Hematopoietic multipotent progenitor cell treated with erythropoietin and hydrocortisone succinate and interleukin-3 and kit ligand, for 17 days (in vitro differentiated cells): Measurements from ENCODE around the gene ZNF786.
"Not testable (repeated sequence)": the region's sequence is repeated elsewhere in the genome, so short reads cannot be mapped to it uniquely, and the experiment has no call there.

Experiments used
- DNase-seq: peaks from one replicate; pipeline ENCODE4 v3.0.0-alpha.2; 2015; ENCODE audit warnings: low spot score

The ZNF786 gene

DNA sequence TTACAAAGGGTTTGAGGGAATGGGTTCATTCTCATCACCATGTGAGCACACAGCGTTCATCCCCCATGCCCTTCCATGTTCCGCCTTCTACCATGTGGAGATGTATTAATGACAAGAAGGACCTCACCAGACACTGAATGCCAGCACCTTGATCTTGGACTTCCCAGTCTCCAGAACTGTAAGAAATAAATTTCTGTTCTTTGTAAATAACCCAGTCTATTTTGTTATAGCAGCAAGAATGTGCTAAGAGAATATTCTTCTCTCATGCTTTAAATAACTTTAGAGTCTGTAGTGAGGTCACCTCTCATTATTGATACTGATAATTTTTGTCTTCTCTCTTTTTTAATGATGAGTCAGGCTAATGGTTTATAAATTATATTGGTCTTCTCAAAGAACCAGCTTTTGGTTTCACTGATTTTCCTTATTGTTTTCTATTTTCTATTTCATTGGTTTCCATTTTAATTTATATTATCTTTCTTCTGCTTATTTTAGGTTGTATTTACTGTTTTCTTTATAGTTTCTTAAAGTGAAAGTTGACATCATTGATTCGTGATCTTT is 59.1 kb downstream of the ZNF786 start:
- DNase-seq, result no peak

DNA sequence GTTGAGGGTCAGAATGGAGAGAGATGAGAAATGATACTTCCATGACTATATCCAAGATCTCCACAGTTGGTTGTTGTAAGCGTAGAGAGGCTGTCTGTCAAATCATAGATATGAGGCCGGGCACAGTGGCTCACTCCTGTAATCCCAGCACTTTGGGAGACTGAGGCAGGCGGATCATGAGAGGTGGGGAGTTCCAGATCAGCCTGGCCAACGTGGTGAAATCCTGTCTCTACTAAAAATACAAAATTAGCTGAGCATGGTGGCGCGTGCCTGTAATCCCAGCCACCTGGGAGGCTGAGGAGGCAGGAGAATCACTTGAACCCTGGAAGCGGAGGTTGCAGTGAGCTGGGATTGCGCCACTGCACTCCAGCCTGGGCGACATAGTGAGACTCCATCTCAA is 60.1 kb downstream of the ZNF786 start:
- not testable (repeated sequence) for DNase-seq

DNA sequence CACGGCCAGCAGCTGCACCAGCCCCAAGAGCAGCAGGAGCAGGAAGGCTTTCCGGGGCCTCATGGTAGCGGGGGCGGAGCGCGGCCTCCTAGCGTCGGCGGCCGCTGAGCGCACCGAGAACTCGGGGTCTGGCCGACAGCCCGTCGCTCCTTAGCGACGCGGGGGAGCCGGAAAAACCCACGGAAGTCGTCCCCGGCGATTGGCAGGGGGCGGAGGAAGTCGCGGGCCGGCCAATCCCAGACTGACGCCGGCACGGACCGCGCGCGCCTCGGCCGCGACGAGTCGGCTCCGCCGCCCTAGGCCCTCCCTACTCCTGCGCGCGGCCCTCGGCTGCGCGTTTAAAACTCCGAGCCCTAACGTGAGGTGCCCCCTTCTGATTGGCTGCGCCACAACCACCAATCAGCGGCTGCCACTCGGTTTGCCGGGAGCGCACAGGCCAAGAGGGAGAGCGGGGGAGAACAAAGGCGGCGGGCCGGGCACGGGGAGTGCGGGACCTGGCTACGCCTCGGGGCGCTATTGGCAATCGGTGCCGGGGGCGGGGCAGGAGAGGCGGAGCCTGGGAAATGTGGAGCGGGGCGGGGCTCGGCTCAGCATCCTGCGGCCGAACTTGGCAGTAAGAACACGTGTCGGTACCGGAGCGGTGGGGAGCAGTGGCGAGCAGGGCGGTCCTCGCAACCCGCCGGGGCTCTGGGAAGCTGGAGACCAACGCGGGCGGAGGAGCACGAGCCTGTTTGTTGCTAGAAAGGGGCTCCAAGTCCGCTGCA is 62.0 kb downstream of the ZNF786 start, which contains the start of gene PDIA4:
TSS of gene PDIA4 (minus strand) at position 160 of the 764 bp plus-strand sequence. CDS start at position 63, 97 bp downstream.
- peak; percentile 94 for DNase-seq

DNA sequence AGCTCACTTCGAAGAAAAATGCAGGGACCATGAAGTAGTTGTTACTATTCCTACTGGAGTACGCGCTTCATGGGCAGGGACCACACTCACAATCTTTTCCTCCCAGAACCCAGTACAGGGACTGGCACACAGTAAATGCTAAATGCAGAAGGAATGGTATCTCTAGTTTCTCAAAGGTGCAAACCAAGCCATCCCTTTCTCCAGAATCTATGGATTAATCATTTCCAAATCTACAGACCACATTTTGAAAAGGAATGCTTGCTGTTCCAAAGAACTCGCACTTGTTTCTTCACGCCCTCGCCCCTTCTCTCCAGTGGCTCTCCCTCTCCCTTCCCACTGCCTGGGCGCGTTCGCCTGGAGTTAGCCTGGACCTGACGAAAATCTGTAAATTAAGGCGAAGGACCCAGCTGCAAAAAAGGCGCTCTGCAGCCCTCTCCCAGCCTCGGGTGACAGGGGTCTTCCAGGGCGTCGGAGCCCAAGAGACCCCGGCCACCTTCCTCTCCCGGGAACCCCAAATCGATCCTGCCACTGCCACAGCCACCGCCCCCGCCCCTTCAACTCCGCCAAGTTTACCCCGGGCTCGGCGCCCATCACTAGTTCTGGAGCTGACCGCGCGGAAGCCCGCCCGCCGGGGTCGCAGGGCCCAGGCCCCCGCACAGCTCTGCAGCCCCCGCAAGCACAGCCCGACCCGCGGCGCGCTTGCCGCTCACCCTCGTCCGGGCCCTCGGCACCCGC is 62.7 kb downstream of the ZNF786 start:
- DNase-seq, result no peak

DNA sequence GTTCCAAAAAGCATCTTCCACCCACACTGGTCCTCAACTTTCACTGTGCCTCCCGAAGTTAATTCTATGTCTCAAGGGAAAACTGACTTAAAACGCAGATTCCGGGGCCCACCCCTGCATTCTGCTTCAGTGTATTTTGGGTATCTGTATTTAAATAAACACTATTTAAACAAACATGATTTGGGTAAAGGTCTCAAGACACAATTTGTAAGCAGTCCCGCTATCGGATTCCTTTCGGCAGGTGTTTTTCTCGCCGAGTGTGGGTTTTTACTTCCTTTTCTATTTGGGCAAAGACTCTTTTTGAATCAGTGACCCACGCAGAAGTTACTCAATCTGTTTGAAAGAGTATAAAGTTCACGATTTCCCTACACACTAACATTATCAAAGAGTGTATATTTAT is 63.5 kb downstream of the ZNF786 start:
- no peak for DNase-seq

DNA sequence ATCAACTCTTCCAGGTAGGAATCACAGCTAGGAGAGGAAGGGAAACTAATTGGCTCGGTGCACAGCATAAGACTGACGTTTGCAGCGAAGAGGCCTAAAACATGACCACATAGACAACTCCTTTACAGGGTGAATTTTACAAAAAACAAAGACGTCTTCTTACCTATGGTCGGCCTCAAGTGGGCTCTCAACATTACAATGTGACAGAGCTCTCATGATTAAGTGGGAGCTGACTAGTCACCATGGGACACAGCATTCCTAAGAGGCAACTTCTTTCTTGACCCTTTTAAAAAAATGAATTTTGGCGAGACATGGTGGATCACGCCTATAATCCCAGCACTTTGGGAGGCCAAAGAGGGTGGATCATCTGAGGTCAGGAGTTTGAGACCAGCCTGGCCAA is 66.9 kb downstream of the ZNF786 start:
- DNase-seq, result no peak

DNA sequence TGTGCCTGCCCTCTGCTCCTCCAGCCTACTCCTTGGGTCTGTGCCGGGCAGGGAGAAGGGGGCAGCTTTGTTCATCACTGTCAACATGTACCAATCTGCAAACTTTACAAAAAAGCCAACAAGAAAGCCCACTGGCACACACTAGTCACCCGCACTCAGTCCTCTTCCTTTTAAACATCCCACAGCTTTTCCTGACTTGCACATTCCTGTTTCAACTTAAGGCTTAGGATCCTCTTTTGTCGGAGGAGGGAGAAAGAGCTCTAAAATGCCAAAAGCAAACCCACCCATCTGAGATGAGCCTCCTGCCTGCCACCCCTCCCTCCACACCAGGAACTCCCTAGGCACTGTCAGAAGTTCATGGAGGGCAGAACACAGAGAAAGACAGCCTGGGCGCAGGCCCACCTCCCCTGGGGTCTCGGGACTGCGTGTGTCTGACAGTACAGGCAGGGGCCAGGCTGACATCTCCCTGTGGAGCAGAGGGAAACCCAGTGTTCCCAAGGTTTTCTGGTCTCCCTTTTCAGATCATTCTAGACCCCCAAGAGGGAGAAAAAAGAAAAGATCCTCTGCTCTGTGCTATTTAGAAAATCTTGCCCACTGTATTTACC is 67.7 kb downstream of the ZNF786 start:
- no peak for DNase-seq

DNA sequence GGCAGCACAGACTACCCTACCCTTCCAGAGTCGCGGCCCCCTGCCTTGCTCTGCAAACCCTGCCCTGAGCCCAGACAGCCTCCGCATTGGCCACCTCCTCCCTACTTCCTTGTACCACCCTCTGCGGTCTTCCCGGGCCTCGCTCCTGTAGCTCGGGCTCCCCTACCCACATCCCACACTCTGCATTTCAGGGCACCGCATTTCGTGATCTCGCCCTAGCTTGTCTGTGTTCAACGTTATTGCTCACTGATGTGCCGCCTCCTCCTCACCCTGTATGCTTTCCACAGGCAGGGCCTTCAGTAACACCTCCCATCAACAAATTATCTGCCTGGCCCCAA is 68.8 kb downstream of the ZNF786 start:
- DNase-seq, result no peak

DNA sequence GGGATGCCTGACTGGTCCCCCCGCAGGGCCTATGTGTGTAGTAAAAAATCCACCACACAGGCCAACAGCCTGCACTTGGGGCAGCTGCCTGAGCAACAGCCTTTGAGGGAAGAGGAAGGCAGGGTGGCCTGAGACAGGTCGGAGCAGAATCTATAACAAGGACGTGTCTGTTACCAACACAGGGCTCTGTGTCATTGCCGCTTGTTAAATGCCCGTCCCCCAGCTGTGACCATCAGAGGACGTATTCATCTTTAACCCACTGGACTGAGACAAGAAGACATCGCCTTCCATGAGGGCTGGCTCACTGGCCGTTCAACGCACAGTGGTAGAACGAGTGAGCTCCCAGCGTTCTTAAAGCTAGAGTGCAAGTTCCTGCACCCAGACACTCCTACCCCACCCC is 70.0 kb downstream of the ZNF786 start:
- DNase-seq, result no peak
